Measurements from ENCODE around the gene RTEL1. TPM values are rescaled to one million over a fixed set of nuclear protein-coding genes. Genes with fewer than 3 reads are reported as not detected.

Gene RTEL1
- total and polyA plus RNA-seq, 9 of the 15 experiments (the other 6 are each of a cell fraction or from before 2014, with no cell fraction given) = 0.36 to 61.0 (median 17.9) TPM

DNA sequence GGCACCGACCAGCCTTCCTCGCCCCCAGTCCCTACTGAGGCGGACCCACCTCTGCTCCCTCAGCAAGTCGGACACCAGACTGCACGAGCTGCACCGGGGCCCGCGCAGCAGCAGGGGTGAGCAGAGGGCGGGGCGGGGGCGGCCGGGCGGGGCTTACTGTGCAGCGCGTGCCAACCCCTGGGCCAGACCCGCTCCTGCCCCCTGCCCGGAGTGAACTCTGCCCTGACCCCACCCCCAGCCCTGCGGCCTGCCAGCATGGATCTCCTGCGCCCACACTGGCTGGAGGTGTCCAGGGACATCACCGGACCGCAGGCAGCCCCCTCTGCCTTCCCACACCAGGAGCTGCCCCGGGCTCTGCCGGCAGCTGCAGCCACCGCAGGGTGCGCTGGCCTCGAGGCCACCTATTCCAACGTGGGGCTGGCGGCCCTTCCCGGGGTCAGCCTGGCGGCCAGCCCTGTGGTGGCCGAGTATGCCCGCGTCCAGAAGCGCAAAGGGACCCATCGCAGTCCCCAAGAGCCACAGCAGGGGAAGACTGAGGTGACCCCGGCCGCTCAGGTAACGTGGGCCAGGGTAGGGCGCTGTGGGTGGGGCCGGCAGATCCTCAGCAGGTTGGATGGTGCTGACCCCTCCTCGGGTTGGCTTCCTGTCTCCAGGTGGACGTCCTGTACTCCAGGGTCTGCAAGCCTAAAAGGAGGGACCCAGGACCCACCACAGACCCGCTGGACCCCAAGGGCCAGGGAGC, 80.0 kb downstream of the RTEL1 start:
- Histone ChIP-seq H3K9me3 (replicated peaks; ENCODE audit: control insufficient read depth, insufficient read depth, low read depth, low read length) (no peaks in the 10 kb centered on the region), H4K20me1 (replicated peaks; ENCODE audit: control insufficient read depth, insufficient read depth, low read length) (no peaks in the 10 kb centered on the region; the same call in 1 of the 2 replicates), H3K36me3 (ENCODE audit: control insufficient read depth, insufficient read depth, low read length) (peaks cover 60% of the 10 kb centered on the region; the same call in 2 of the 3 replicates), H3K27ac (ENCODE audit: extremely low read depth, low read depth, low read length) (no peak overlapping the region), H2AFZ (ENCODE audit: low read depth, low read length) (no peak overlapping the region), H3K4me3 (no peak overlapping the region), H3K4me1 (replicated peaks in 1 of 2; ENCODE audit: control insufficient read depth in 2 of 2, insufficient read depth in 2 of 2, low read length in 2 of 2) (peaks cover 11 to 82% of the 10 kb centered on the region in 2 experiments), H3K9ac (ENCODE audit: insufficient read depth in 1 of 2, low read depth in 2 of 2, low read length in 2 of 2) (peak overlapping the region in 1 of 2 experiments; percentile 73; a peak in 1 of 4 replicates), H3K9me1 (ENCODE audit: control insufficient read depth, insufficient read depth, low read length) (no peaks in the 10 kb centered on the region), H3K79me2 (ENCODE audit: control insufficient read depth, insufficient read depth, low read length) (peaks cover 16% of the 10 kb centered on the region), H3K27me3 (ENCODE audit: control insufficient read depth in 2 of 2, insufficient read depth in 2 of 2, low read length in 2 of 2) (no peaks in the 10 kb centered on the region), H3K4me2 (ENCODE audit: insufficient read depth, low read length) (no peak overlapping the region)
- ATAC-seq (no peak), FAIRE-seq (no peak), DNase-seq (ENCODE audit: extremely low read depth in 1 of 4, low spot score in 3 of 4) (peak in 3 of 4 experiments; percentile 17 to 29 (median 22))
- in situ Hi-C loops (cut with MboI) = no loop called here
- intact Hi-C loops (cut with micrococcal nuclease) = no loop called here
- ChIA-PET CTCF (ENCODE audit: low intra/inter-chr PET ratio) (no interaction called here), POLR2A (interaction anchor here (0.6 to 1.0 kb wide), 3 partner anchors 12 to 30 kb away, joined by 3 to 4 read pairs (median 3); partner anchors contain the start of genes ARFRP1 and ZGPAT)
- WGBS (ENCODE audit: insufficient coverage, low coverage, missing lambda C conversion rate) = 90% methylated on average over 10 of the region's 43 CpGs
- BruUV-seq (replicated peaks) = no TSS peak
- no peak for TF ChIP-seq NR2C2 (CRISPR knock-in tag; IDR thresholded peaks at IDR 0.05)
- no peak for TF ChIP-seq NR2C2 (tag; IDR thresholded peaks at IDR 0.05)
- TF ChIP-seq PHF20 (IDR thresholded peaks at IDR 0.05; ENCODE audit: partially characterized antibody) = no peak
- TF ChIP-seq, protein P1, sequence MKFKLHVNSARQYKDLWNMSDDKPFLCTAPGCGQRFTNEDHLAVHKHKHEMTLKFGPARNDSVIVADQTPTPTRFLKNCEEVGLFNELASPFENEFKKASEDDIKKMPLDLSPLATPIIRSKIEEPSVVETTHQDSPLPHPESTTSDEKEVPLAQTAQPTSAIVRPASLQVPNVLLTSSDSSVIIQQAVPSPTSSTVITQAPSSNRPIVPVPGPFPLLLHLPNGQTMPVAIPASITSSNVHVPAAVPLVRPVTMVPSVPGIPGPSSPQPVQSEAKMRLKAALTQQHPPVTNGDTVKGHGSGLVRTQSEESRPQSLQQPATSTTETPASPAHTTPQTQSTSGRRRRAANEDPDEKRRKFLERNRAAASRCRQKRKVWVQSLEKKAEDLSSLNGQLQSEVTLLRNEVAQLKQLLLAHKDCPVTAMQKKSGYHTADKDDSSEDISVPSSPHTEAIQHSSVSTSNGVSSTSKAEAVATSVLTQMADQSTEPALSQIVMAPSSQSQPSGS (CRISPR knock-in tag; IDR thresholded peaks at IDR 0.05) = no peak
- TF ChIP-seq YY1 (IDR thresholded peaks at IDR 0.05; ENCODE audit: borderline replicate concordance in 1 of 3, control insufficient read depth in 1 of 3, extremely low read depth in 1 of 3, insufficient read depth in 3 of 3, insufficient read length in 1 of 3, insufficient replicate concordance in 2 of 3, low read depth in 1 of 3, low read length in 2 of 3) = no peak
- TF ChIP-seq, protein P2, sequence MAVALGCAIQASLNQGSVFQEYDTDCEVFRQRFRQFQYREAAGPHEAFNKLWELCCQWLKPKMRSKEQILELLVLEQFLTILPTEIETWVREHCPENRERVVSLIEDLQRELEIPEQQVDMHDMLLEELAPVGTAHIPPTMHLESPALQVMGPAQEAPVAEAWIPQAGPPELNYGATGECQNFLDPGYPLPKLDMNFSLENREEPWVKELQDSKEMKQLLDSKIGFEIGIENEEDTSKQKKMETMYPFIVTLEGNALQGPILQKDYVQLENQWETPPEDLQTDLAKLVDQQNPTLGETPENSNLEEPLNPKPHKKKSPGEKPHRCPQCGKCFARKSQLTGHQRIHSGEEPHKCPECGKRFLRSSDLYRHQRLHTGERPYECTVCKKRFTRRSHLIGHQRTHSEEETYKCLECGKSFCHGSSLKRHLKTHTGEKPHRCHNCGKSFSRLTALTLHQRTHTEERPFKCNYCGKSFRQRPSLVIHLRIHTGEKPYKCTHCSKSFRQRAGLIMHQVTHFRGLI (CRISPR knock-in tag; IDR thresholded peaks at IDR 0.05) = no peak
- TF ChIP-seq MEF2D (tag; conservative IDR thresholded peaks at IDR 0.05; ENCODE audit: low read depth) = no peak
- TF ChIP-seq PPARD (CRISPR knock-in tag; IDR thresholded peaks at IDR 0.05) = no peak
- no peak for TF ChIP-seq HDAC1 (IDR thresholded peaks at IDR 0.05)
- TF ChIP-seq, protein P3, sequence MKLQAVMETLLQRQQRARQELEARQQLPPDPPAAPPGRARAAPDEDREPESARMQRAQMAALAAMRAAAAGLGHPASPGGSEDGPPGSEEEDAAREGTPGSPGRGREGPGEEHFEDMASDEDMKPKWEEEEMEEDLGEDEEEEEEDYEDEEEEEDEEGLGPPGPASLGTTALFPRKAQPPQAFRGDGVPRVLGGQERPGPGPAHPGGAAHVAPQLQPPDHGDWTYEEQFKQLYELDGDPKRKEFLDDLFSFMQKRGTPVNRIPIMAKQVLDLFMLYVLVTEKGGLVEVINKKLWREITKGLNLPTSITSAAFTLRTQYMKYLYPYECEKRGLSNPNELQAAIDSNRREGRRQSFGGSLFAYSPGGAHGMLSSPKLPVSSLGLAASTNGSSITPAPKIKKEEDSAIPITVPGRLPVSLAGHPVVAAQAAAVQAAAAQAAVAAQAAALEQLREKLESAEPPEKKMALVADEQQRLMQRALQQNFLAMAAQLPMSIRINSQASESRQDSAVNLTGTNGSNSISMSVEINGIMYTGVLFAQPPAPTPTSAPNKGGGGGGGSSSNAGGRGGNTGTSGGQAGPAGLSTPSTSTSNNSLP (IDR thresholded peaks at IDR 0.05; ENCODE audit: borderline replicate concordance, low read depth, low read length) = no peak
- TF ChIP-seq ZSCAN29 (IDR thresholded peaks at IDR 0.05) = no peak
- TF ChIP-seq, protein P4, sequence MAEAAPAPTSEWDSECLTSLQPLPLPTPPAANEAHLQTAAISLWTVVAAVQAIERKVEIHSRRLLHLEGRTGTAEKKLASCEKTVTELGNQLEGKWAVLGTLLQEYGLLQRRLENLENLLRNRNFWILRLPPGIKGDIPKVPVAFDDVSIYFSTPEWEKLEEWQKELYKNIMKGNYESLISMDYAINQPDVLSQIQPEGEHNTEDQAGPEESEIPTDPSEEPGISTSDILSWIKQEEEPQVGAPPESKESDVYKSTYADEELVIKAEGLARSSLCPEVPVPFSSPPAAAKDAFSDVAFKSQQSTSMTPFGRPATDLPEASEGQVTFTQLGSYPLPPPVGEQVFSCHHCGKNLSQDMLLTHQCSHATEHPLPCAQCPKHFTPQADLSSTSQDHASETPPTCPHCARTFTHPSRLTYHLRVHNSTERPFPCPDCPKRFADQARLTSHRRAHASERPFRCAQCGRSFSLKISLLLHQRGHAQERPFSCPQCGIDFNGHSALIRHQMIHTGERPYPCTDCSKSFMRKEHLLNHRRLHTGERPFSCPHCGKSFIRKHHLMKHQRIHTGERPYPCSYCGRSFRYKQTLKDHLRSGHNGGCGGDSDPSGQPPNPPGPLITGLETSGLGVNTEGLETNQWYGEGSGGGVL (CRISPR knock-in tag; IDR thresholded peaks at IDR 0.05) = no peak
- TF ChIP-seq NCOA6 (IDR thresholded peaks at IDR 0.05) = no peak
